B cell (primary cell): ENCODE data around the gene ST8SIA1. TPM values are rescaled to one million over a fixed set of nuclear protein-coding genes. Genes with fewer than 3 reads are reported as not detected.

ENCODE experiments used
- ATAC-seq: fragments of 200-7000 bp; cut with Tn5 transposase; one replicate; pipeline ENCODE4 v1.10.0; 2021; ENCODE audit warnings: low read depth, mild to moderate bottlenecking, moderate number of reproducible peaks, moderate library complexity
- CTCF ChIA-PET: fragments of 350-600 bp; sonication (Branson Sonifier 250); formaldehyde crosslinking; loops from one replicate; lab custom pipeline; 2021; ENCODE audit warnings: antibody characterized with exemption, inconsistent platforms; lab: Charles Lee
- POLR2A ChIA-PET: fragments of 350-600 bp; sonication (Branson Sonifier 250); formaldehyde crosslinking; loops from one replicate; lab custom pipeline; 2021; ENCODE audit warnings: antibody characterized with exemption; lab: Charles Lee
- DNase-seq: peaks from one replicate; pipeline ENCODE4 v3.0.0; 2013
- H2AFZ ChIP-seq: 2 replicates; pipeline ENCODE4 v1.6.1; 2012; ENCODE audit warnings: mild to moderate bottlenecking, low read depth, low read length; ENCODE audit not compliant: insufficient read depth, poor library complexity, severe bottlenecking
- H3K27ac ChIP-seq, 2 donors: 1 replicate in 1 of 2; 2 replicates in 1 of 2; pipeline ENCODE4 v1.5.1; 2012 to 2013; ENCODE audit warnings: low read length in 2 of 2, mild to moderate bottlenecking in 2 of 2, moderate library complexity in 1 of 2
- H3K27me3 ChIP-seq, 4 experiments: fragments of 200-600 bp in 1 of 4; sonication (generic) in 1 of 4; replicated peaks in 1 of 4; 1 replicate in 2 of 4; 2 replicates in 2 of 4; pipeline versions ENCODE4 v1.6.1 to v1.7.0; 2013 to 2016; ENCODE audit warnings: low read length in 3 of 4, mild to moderate bottlenecking in 2 of 4, mixed read lengths in 1 of 4, moderate library complexity in 1 of 4; ENCODE audit not compliant: insufficient read depth in 4 of 4, control insufficient read depth in 3 of 4; ENCODE audit errors: control extremely low read depth in 1 of 4
- H3K36me3 ChIP-seq, 2 experiments: replicated peaks in 1 of 2; 1 replicate in 1 of 2; 2 replicates in 1 of 2; pipeline versions ENCODE4 v1.6.1 to v1.7.1; 2013; ENCODE audit warnings: low read length in 1 of 2; ENCODE audit not compliant: insufficient read depth in 2 of 2, control insufficient read depth in 1 of 2; ENCODE audit errors: control extremely low read depth in 1 of 2, extremely low read depth in 1 of 2
- H3K4me1 ChIP-seq, 2 donors: fragments of 200-600 bp in 1 of 2; sonication (generic) in 1 of 2; 1 replicate in 1 of 2; 2 replicates in 1 of 2; pipeline versions ENCODE4 v1.5.1 to v1.6.1; 2013 to 2017; ENCODE audit warnings: low read length in 2 of 2; ENCODE audit not compliant: control insufficient read depth in 2 of 2, insufficient read depth in 2 of 2
- H3K4me2 ChIP-seq: replicated peaks from 2 replicates; pipeline ENCODE3; 2012; ENCODE audit warnings: mild to moderate bottlenecking, low read depth, low read length; ENCODE audit not compliant: poor library complexity, severe bottlenecking
- H3K4me3 ChIP-seq, 5 experiments: fragments of 200-600 bp in 1 of 5; sonication (generic) in 1 of 5; 1 replicate in 3 of 5; 2 replicates in 2 of 5; pipeline versions ENCODE4 v1.5.1 to v1.7.0; 2011 to 2016; ENCODE audit warnings: low read length in 4 of 5, mild to moderate bottlenecking in 4 of 5, low read depth in 2 of 5, control low read depth in 1 of 5, moderate library complexity in 1 of 5; ENCODE audit not compliant: insufficient read depth in 1 of 5; ENCODE audit errors: control extremely low read depth in 1 of 5, extremely low read depth in 1 of 5
- H3K79me2 ChIP-seq: fragments of 200-600 bp; sonication (generic); one replicate; pipeline ENCODE4 v1.6.0; 2016; ENCODE audit warnings: low read length; ENCODE audit not compliant: control insufficient read depth, insufficient read depth
- H3K9ac ChIP-seq: fragments of 200-600 bp; sonication (generic); 2 replicates; pipeline ENCODE4 v1.6.1; 2017; ENCODE audit warnings: mild to moderate bottlenecking, low read length, moderate library complexity
- H3K9me3 ChIP-seq, 3 donors: one replicate each; pipeline versions ENCODE4 v1.6.1 to v1.7.1; 2013; ENCODE audit warnings: low read length in 2 of 3; ENCODE audit not compliant: control insufficient read depth in 2 of 3, insufficient read depth in 1 of 3; ENCODE audit errors: control extremely low read depth in 1 of 3
- H4K20me1 ChIP-seq: 2 replicates; pipeline ENCODE4 v1.6.0; 2012; ENCODE audit warnings: mild to moderate bottlenecking, low read length; ENCODE audit not compliant: insufficient read depth, control insufficient read depth, poor library complexity, severe bottlenecking
- H3K27ac Mint-ChIP-seq: one replicate; pipeline ENCODE4 v1.8.0; 2021; ENCODE audit warnings: mixed read lengths
- H3K27me3 Mint-ChIP-seq: one replicate; pipeline ENCODE4 v1.8.0; 2021; ENCODE audit warnings: mixed read lengths
- H3K4me1 Mint-ChIP-seq: one replicate; pipeline ENCODE4 v1.8.0; 2021; ENCODE audit warnings: mixed read lengths
- H3K4me3 Mint-ChIP-seq: one replicate; pipeline ENCODE4 v1.8.0; 2021; ENCODE audit warnings: mixed read lengths
- H3K9me3 Mint-ChIP-seq: one replicate; pipeline ENCODE4 v1.8.0; 2022; ENCODE audit warnings: mixed read lengths; ENCODE audit not compliant: insufficient read depth
- EZH2 ChIP-seq: IDR thresholded peaks from 2 replicates; pipeline ENCODE4 v1.6.1; 2012; ENCODE audit warnings: borderline replicate concordance, low read depth, mild to moderate bottlenecking, moderate library complexity, low read length; ENCODE audit not compliant: insufficient read depth, poor library complexity, severe bottlenecking
- WGBS: methylation state at CpG from one replicate; pipeline ENCODE4 v1.1.5; 2013; ENCODE audit warnings: missing lambda C conversion rate; ENCODE audit not compliant: insufficient coverage; 5-methylcytosine and 5-hydroxymethylcytosine counted together
- intact Hi-C: fragments of 100-400 bp; cut with micrococcal nuclease; formaldehyde crosslinking; loops from one replicate; pipeline ENCODE4 v1.10.0; 2022
- polyA plus RNA-seq: library from polyadenylated mRNA; depleted of rRNA; stranded (reverse); fragments of >200 nt; gene quantifications from 2 replicates; pipeline ENCODE4 v1.2.3, GENCODE V29; 2012
- total RNA-seq, 2 donors: library from RNA; stranded (reverse); fragments of 120-200 nt in 1 of 2; gene quantifications; 1 replicate in 1 of 2; 2 replicates in 1 of 2; pipeline versions ENCODE4 v1.2.3 to v1.2.4, GENCODE V29; 2013 to 2022
- TF ChIP-seq, protein P1 (sequence below): fragments of 200-600 bp; IDR thresholded peaks from one replicate; pipeline ENCODE4 v1.8.0; 2022; ENCODE audit warnings: antibody characterized with exemption, mild to moderate bottlenecking

ST8SIA1 gene
- total and polyA plus RNA-seq, 2 donors (not counting 1 experiment from before 2014, with no cell fraction given): 0.02 to 0.04 TPM

DNA sequence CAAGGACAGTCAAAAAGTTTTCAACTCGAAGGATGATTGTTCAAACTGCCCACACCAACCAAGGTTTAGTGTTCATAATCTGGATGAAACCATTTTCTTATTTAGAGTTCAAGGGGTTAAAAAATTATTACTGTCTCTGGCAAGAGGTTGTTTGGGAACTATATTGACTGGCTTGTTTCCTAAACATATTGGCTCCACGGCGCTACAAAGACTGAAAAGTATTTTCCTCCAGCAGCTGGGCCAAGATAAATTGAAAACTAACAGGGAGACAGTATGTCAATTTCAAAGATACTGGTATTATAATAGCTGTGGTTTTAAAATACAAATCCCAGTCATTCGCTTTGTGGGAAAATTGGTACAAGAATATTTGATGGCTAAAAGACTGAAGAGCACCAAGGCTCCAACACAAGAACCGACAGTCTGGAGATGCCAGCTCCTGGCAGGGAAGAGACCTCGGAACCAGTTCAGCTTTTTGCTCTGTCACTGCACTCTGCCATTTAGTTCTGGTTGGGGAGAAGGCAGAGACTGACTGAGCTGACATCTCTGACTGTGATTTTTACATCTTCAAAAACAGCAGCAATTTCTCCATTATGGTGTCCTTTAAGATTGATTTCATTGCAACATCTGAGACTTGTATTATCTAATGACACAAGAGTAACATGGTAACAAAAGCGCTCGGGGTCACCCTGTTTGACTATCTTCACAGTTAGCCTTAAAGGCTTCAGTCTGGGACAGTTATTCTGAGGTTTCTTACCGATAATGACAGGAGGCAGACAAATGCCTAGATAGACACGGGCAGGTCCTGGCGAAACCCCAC is 62.0 kb downstream of the ST8SIA1 start:
- Mint-ChIP-seq H3K27me3 (peaks cover 12% of the 10 kb centered on the region), H3K27ac (no peak overlapping the region), H3K4me1 (peaks cover 7% of the 10 kb centered on the region), H3K4me3 (no peak overlapping the region), H3K9me3 (no peaks in the 10 kb centered on the region)
- DNase-seq: no peak
- Histone ChIP-seq H3K27ac (no peak overlapping the region), H3K9me3 (no peaks in the 10 kb centered on the region), H4K20me1 (no peaks in the 10 kb centered on the region), H3K36me3 (no peaks in the 10 kb centered on the region), H3K79me2 (no peaks in the 10 kb centered on the region), H2AFZ (no peak overlapping the region), H3K27me3 (peaks cover 0 to 4% (median 2%) of the 10 kb centered on the region in 4 experiments), H3K4me2 (no peak overlapping the region), H3K4me1 (peaks cover 0 to 8% of the 10 kb centered on the region in 2 donors), H3K4me3 (no peak overlapping the region), H3K9ac (no peak overlapping the region)
- ChIA-PET CTCF (no interaction called here), POLR2A (no interaction called here)
- WGBS: 100% methylated on average over 7 of the region's 11 CpGs
- ATAC-seq: no peak
- intact Hi-C loops: no loop called here
- TF ChIP-seq EZH2: no peak
- TF ChIP-seq, protein P1, sequence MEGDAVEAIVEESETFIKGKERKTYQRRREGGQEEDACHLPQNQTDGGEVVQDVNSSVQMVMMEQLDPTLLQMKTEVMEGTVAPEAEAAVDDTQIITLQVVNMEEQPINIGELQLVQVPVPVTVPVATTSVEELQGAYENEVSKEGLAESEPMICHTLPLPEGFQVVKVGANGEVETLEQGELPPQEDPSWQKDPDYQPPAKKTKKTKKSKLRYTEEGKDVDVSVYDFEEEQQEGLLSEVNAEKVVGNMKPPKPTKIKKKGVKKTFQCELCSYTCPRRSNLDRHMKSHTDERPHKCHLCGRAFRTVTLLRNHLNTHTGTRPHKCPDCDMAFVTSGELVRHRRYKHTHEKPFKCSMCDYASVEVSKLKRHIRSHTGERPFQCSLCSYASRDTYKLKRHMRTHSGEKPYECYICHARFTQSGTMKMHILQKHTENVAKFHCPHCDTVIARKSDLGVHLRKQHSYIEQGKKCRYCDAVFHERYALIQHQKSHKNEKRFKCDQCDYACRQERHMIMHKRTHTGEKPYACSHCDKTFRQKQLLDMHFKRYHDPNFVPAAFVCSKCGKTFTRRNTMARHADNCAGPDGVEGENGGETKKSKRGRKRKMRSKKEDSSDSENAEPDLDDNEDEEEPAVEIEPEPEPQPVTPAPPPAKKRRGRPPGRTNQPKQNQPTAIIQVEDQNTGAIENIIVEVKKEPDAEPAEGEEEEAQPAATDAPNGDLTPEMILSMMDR: no peak

DNA sequence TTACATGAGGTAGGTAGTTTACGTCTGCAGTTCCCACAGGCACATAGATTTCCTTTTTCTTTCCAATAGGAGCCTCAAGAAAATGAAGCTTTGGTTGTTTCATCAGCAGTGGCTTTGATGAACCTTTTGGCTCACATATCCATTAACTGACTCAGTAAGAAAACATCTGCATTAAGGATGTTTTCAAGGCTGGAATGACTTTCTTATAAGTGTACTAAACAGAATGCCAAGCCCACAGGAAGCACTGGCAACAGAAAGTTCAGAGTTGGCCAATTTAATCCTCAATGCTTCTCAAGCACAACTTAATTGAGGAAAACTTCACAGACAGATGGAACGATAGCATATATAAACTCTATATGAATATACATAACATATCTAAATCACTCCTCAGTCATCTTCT is 63.5 kb downstream of the ST8SIA1 start:
- no peaks in the 10 kb centered on the region for H3K9me3 ChIP-seq
- ChIA-PET CTCF (no interaction called here), POLR2A (no interaction called here)
- ATAC-seq: no peak
- H3K9me3 Mint-ChIP-seq: no peaks in the 10 kb centered on the region
- no peak for DNase-seq
- no peaks in the 10 kb centered on the region for H4K20me1 ChIP-seq
- no peak overlapping the region for H3K4me3 Mint-ChIP-seq
- H3K27ac Mint-ChIP-seq: no peak overlapping the region
- no CpG with 5 or more reads among the region's 2 CpGs for WGBS
- H3K9ac ChIP-seq: no peak overlapping the region
- no peak overlapping the region for H3K4me3 ChIP-seq
- peaks cover 0 to 6% (median 2%) of the 10 kb centered on the region in 4 experiments for H3K27me3 ChIP-seq
- H3K27me3 Mint-ChIP-seq: peaks cover 13% of the 10 kb centered on the region
- H3K36me3 ChIP-seq: no peaks in the 10 kb centered on the region
- H3K27ac ChIP-seq: no peak overlapping the region
- peaks cover 2% of the 10 kb centered on the region for H3K4me1 Mint-ChIP-seq
- H3K79me2 ChIP-seq: no peaks in the 10 kb centered on the region
- H3K4me2 ChIP-seq: no peak overlapping the region
- H3K4me1 ChIP-seq: no peaks in the 10 kb centered on the region
- intact Hi-C loops: no loop called here
- TF ChIP-seq, protein P1: no peak
- no peak for TF ChIP-seq EZH2
- no peak overlapping the region for H2AFZ ChIP-seq
